GM19035 (cell line): ENCODE results near the gene ACD.

ENCODE experiments used
- ATAC-seq: cut with Tn5 transposase; IDR thresholded peaks from one replicate; pipeline ENCODE4 v1.9.1; 2021; ENCODE audit not compliant: unreplicated experiment

Gene ACD

GRCh38 chr16:67662653-67663010 lies 2.6 kb upstream of the ACD start:
- no peak for ATAC-seq

GRCh38 chr16:67661886-67662652 lies 2.0 kb upstream of the ACD start:
- ATAC-seq: no peak

GRCh38 chr16:67661101-67661761 lies 1.2 kb upstream of the ACD start:
- peak; percentile 1 for ATAC-seq

GRCh38 chr16:67660564-67661028 lies 536 bp upstream of the ACD start, which contains the start of gene PARD6A:
TSS of gene PARD6A (plus strand) at chr16:67660960. CDS start at chr16:67661039, 79 bp downstream.
- ATAC-seq: peak; percentile 78

GRCh38 chr16:67658849-67659674 lies 998 bp downstream of the ACD start:
- no peak for ATAC-seq

GRCh38 chr16:67657751-67658518 lies 2.1 kb downstream of the ACD start:
- no peak for ATAC-seq

- no peak for ATAC-seq
These were observed 2.9 kb downstream of the ACD start for GRCh38 chr16:67657017-67657608.

- no peak for ATAC-seq
These were observed 3.6 kb downstream of the ACD start for GRCh38 chr16:67656344-67657016.

- no peak for ATAC-seq
These were observed 4.7 kb downstream of the ACD start for GRCh38 chr16:67655363-67655762.

GRCh38 chr16:67654403-67654911 lies 5.6 kb downstream of the ACD start:
- ATAC-seq: no peak

GRCh38 chr16:67653789-67654402 lies 6.2 kb downstream of the ACD start:
- ATAC-seq: no peak

GRCh38 chr16:67653128-67653788 lies 6.8 kb downstream of the ACD start:
- ATAC-seq: no peak

- no peak for ATAC-seq
These were observed 7.4 kb downstream of the ACD start for GRCh38 chr16:67652578-67653127.

- no peak for ATAC-seq
These were observed 8.2 kb downstream of the ACD start for GRCh38 chr16:67651847-67652246.

GRCh38 chr16:67651039-67651438 lies 9.0 kb downstream of the ACD start:
- ATAC-seq: no peak

GRCh38 chr16:67650023-67650422 lies 10.0 kb downstream of the ACD start:
- no peak for ATAC-seq

- ATAC-seq: no peak
These were observed 10.5 kb downstream of the ACD start for GRCh38 chr16:67649494-67649931.

- no peak for ATAC-seq
These were observed 11.2 kb downstream of the ACD start for GRCh38 chr16:67648764-67649407.
